ENCODE results near the gene TVP23A.

DNA sequence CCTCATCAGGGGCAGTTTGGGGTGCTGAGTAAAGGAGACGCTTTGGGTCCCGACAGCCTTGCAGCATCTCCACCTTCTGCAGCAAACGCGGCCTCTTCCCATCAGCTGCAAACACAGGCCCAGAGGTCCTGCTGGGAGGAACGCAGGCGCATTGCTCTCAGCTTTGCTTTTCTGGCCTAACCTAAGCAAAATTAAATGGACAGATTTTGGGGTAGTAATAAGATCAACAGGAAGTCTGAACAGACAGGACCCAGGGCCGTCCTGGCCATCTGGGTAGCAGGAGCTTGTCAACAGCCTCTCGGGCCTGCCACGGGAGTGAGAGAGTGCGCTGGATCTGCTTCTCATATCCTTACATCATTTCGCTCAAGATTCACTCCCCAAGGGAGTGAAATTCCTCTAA lies 67.8 kb downstream of the TVP23A start:
- no peak for TF ChIP-seq EZH2 (IDR thresholded peaks at IDR 0.05; ENCODE audit: borderline replicate concordance, low read depth, low read length, poor library complexity, severe bottlenecking)
- TF ChIP-seq, protein P1, sequence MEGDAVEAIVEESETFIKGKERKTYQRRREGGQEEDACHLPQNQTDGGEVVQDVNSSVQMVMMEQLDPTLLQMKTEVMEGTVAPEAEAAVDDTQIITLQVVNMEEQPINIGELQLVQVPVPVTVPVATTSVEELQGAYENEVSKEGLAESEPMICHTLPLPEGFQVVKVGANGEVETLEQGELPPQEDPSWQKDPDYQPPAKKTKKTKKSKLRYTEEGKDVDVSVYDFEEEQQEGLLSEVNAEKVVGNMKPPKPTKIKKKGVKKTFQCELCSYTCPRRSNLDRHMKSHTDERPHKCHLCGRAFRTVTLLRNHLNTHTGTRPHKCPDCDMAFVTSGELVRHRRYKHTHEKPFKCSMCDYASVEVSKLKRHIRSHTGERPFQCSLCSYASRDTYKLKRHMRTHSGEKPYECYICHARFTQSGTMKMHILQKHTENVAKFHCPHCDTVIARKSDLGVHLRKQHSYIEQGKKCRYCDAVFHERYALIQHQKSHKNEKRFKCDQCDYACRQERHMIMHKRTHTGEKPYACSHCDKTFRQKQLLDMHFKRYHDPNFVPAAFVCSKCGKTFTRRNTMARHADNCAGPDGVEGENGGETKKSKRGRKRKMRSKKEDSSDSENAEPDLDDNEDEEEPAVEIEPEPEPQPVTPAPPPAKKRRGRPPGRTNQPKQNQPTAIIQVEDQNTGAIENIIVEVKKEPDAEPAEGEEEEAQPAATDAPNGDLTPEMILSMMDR (conservative IDR thresholded peaks at IDR 0.05; ENCODE audit: low read depth, low read length): no peak
